HepG2 (cell line): Measurements from ENCODE around the gene BTG1. TPM values are rescaled to one million over a fixed set of nuclear protein-coding genes. Genes with fewer than 3 reads are reported as not detected.

Source experiments
- FOXC1 ChIP-seq: sonication (generic); formaldehyde crosslinking; IDR thresholded peaks from 2 replicates; pipeline ENCODE4 v1.8.0; 2022; ENCODE audit warnings: mild to moderate bottlenecking, missing genetic modification reagents, borderline replicate concordance
- GABPA ChIP-seq, 2 experiments: IDR thresholded peaks; 2 replicates each; pipeline ENCODE4 v1.6.1; 2011 to 2016; ENCODE audit warnings: low read depth in 2 of 2, low read length in 1 of 2, missing biosample characterization in 1 of 2, missing genetic modification characterization in 1 of 2
- ONECUT2 ChIP-seq: sonication (generic); formaldehyde crosslinking; IDR thresholded peaks from 2 replicates; pipeline ENCODE4 v1.4.0; 2020; ENCODE audit warnings: missing genetic modification reagents
- PAF1 ChIP-seq: IDR thresholded peaks from 2 replicates; pipeline ENCODE4 v1.6.1; 2016; ENCODE audit warnings: missing genetic modification reagents, missing compliant biosample characterization
- RFX5 ChIP-seq: IDR thresholded peaks from 2 replicates; pipeline ENCODE4 v1.6.1; 2011; ENCODE audit warnings: low read depth, low read length, improper control_type of control experiment
- SAP130 ChIP-seq: IDR thresholded peaks from 2 replicates; pipeline ENCODE4 v1.6.1; 2016; ENCODE audit warnings: low read depth
- SIN3A ChIP-seq: IDR thresholded peaks from 2 replicates; pipeline ENCODE4 v1.6.1; 2011; ENCODE audit warnings: low read depth, mild to moderate bottlenecking, control low read depth, low read length, borderline replicate concordance
- SMYD3 ChIP-seq: sonication (generic); formaldehyde crosslinking; IDR thresholded peaks from 2 replicates; pipeline ENCODE4 v1.8.1; 2023; ENCODE audit warnings: mild to moderate bottlenecking, missing genetic modification reagents
- U2AF1 ChIP-seq: fragments of 200-400 bp; formaldehyde crosslinking; optimal IDR thresholded peaks from 2 replicates; pipeline ENCODE3; 2017; ENCODE audit warnings: mild to moderate bottlenecking, low read depth, low read length
- ZNF136 ChIP-seq: sonication (generic); formaldehyde crosslinking; IDR thresholded peaks from 2 replicates; pipeline ENCODE4 v1.8.1; 2022; ENCODE audit warnings: low read depth, mild to moderate bottlenecking, moderate library complexity, missing genetic modification reagents
- ZNF552 ChIP-seq: sonication (generic); formaldehyde crosslinking; IDR thresholded peaks from 2 replicates; pipeline ENCODE4 v1.9.0; 2022; ENCODE audit warnings: missing genetic modification reagents, mild to moderate bottlenecking, borderline replicate concordance
- ZNF564 ChIP-seq: sonication (generic); formaldehyde crosslinking; IDR thresholded peaks from 2 replicates; pipeline ENCODE4 v1.8.1; 2023; ENCODE audit warnings: mild to moderate bottlenecking, missing genetic modification reagents
- ZNF879 ChIP-seq: sonication (generic); formaldehyde crosslinking; IDR thresholded peaks from 2 replicates; pipeline ENCODE4 v1.8.1; 2023; ENCODE audit warnings: missing genetic modification reagents
- polyA plus RNA-seq, 8 experiments: library from polyadenylated mRNA; depleted of rRNA in 3 of 8; stranded (reverse) in 7 of 8; unstranded in 1 of 8; fragments of >200 nt; fragmentation: Illumina TruSeq in 4 of 8; extraction: Trizol in 4 of 8; gene quantifications; 2 replicates each; pipeline versions ENCODE4 v1.2.1 to v1.2.3, GENCODE V29; 2011 to 2016; ENCODE audit warnings: low read depth in 4 of 8, missing spikeins in 1 of 8, mixed read lengths in 1 of 8; ENCODE audit not compliant: insufficient read depth in 1 of 8
- total RNA-seq, 5 experiments: library from RNA; depleted of rRNA; stranded (reverse); fragments of >200 nt; fragmentation: Illumina TruSeq; extraction: Trizol; gene quantifications; 2 replicates each; pipeline ENCODE4 v1.2.3, GENCODE V29; 2016; ENCODE audit warnings: low read depth in 1 of 5
- TF ChIP-seq, protein P1 (sequence below): sonication (generic); formaldehyde crosslinking; IDR thresholded peaks from 2 replicates; pipeline ENCODE4 v1.5.1; 2020; ENCODE audit warnings: mild to moderate bottlenecking, missing genetic modification reagents, borderline replicate concordance
- TF ChIP-seq, protein P2 (sequence below), 2 experiments: sonication (generic) in 1 of 2; formaldehyde crosslinking in 1 of 2; IDR thresholded peaks; 2 replicates each; pipeline versions ENCODE4 v1.4.0 to v1.6.1; 2018 to 2020; ENCODE audit warnings: missing genetic modification reagents in 2 of 2, borderline replicate concordance in 1 of 2, low read depth in 1 of 2, mild to moderate bottlenecking in 1 of 2, missing biosample characterization in 1 of 2
- TF ChIP-seq, protein P3 (sequence below): sonication (generic); formaldehyde crosslinking; conservative IDR thresholded peaks from 2 replicates; pipeline ENCODE4 v1.8.1; 2023; ENCODE audit warnings: missing genetic modification reagents

BTG1 gene
- total and polyA plus RNA-seq, 2 of the 13 experiments (the other 11 are each of a cell fraction or from before 2014, with no cell fraction given): 7.5 to 16.7 TPM

DNA sequence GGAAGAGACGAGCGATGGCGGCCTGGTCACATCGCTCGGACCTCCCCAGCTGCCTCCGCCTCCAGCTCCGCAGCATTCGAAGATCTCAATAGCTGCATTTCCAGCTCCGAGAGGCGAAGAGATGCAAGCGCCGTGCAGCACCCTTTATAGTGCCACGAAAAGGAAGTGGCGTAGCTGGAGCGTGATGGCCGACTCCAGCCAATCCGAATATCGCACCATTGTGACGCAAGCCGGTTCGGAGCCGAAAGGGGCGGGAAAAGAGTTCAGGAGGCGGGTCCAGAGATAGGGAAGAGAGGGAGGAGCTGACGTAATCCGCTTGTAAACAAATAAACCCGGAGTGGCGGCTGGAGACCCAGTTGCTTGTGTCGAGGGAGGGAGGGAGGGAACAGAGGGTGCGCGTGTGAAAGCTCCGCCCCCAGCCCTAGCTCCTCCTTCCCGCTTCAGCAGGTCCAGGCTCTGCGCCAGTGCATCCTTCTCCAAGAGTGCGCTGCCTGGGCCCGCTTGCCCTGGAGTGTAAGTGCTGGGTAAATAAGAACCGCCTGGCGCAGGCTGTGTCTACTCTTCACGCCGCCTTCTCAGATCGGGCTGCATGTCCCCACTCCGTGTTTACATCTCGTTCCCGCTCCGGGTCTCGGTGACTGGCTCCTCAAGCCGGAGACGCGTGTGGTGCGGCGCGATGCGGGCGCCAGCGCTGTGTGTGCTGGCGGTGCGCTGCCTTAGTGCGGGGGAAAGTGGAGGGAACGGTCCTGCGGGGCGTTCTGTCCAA is at the start of gene BTG1 (continued):
- TF ChIP-seq U2AF1 (peak; percentile 91), SIN3A (peak; percentile 87; the same call in 1 of the 2 replicates), RFX5 (peak; percentile 82), FOXC1 (CRISPR knock-in tag) (peak; percentile 72; the same call in 1 of the 2 replicates), SAP130 (peak; percentile 82), PAF1 (CRISPR knock-in tag) (no peak), ZNF879 (CRISPR knock-in tag) (0 out of 2 replicates have a peak, but pooled peaks have one; percentile 25), ZNF564 (no peak), GABPA (IDR thresholded peaks at IDR 0.05; ENCODE audit: low read depth, low read length) (peak; percentile 65), GABPA (CRISPR knock-in tag; IDR thresholded peaks at IDR 0.05; ENCODE audit: low read depth) (peak; percentile 94), ZNF136 (CRISPR knock-in tag) (no peak), ZNF552 (no peak), ONECUT2 (CRISPR knock-in tag) (no peak), SMYD3 (CRISPR knock-in tag) (peak; percentile 26; the same call in 1 of the 2 replicates)
- TF ChIP-seq, protein P1, sequence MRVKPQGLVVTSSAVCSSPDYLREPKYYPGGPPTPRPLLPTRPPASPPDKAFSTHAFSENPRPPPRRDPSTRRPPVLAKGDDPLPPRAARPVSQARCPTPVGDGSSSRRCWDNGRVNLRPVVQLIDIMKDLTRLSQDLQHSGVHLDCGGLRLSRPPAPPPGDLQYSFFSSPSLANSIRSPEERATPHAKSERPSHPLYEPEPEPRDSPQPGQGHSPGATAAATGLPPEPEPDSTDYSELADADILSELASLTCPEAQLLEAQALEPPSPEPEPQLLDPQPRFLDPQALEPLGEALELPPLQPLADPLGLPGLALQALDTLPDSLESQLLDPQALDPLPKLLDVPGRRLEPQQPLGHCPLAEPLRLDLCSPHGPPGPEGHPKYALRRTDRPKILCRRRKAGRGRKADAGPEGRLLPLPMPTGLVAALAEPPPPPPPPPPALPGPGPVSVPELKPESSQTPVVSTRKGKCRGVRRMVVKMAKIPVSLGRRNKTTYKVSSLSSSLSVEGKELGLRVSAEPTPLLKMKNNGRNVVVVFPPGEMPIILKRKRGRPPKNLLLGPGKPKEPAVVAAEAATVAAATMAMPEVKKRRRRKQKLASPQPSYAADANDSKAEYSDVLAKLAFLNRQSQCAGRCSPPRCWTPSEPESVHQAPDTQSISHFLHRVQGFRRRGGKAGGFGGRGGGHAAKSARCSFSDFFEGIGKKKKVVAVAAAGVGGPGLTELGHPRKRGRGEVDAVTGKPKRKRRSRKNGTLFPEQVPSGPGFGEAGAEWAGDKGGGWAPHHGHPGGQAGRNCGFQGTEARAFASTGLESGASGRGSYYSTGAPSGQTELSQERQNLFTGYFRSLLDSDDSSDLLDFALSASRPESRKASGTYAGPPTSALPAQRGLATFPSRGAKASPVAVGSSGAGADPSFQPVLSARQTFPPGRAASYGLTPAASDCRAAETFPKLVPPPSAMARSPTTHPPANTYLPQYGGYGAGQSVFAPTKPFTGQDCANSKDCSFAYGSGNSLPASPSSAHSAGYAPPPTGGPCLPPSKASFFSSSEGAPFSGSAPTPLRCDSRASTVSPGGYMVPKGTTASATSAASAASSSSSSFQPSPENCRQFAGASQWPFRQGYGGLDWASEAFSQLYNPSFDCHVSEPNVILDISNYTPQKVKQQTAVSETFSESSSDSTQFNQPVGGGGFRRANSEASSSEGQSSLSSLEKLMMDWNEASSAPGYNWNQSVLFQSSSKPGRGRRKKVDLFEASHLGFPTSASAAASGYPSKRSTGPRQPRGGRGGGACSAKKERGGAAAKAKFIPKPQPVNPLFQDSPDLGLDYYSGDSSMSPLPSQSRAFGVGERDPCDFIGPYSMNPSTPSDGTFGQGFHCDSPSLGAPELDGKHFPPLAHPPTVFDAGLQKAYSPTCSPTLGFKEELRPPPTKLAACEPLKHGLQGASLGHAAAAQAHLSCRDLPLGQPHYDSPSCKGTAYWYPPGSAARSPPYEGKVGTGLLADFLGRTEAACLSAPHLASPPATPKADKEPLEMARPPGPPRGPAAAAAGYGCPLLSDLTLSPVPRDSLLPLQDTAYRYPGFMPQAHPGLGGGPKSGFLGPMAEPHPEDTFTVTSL: 0 out of 2 replicates have a peak, but pooled peaks have one; percentile 45
- TF ChIP-seq, protein P2, sequence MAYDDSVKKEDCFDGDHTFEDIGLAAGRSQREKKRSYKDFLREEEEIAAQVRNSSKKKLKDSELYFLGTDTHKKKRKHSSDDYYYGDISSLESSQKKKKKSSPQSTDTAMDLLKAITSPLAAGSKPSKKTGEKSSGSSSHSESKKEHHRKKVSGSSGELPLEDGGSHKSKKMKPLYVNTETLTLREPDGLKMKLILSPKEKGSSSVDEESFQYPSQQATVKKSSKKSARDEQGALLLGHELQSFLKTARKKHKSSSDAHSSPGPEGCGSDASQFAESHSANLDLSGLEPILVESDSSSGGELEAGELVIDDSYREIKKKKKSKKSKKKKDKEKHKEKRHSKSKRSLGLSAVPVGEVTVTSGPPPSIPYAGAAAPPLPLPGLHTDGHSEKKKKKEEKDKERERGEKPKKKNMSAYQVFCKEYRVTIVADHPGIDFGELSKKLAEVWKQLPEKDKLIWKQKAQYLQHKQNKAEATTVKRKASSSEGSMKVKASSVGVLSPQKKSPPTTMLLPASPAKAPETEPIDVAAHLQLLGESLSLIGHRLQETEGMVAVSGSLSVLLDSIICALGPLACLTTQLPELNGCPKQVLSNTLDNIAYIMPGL (CRISPR knock-in tag; IDR thresholded peaks at IDR 0.05; ENCODE audit: borderline replicate concordance in 1 of 2, low read depth in 1 of 2): peak in 1 of 2 experiments; percentile 63; a peak in 1 of 4 replicates
- TF ChIP-seq, protein P3, sequence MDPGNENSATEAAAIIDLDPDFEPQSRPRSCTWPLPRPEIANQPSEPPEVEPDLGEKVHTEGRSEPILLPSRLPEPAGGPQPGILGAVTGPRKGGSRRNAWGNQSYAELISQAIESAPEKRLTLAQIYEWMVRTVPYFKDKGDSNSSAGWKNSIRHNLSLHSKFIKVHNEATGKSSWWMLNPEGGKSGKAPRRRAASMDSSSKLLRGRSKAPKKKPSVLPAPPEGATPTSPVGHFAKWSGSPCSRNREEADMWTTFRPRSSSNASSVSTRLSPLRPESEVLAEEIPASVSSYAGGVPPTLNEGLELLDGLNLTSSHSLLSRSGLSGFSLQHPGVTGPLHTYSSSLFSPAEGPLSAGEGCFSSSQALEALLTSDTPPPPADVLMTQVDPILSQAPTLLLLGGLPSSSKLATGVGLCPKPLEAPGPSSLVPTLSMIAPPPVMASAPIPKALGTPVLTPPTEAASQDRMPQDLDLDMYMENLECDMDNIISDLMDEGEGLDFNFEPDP (CRISPR knock-in tag): no peak
